HEK293T (cell line): Measurements from ENCODE around the gene DRICH1.
"Not testable (repeated sequence)": the region's sequence is repeated elsewhere in the genome, so short reads cannot be mapped to it uniquely, and the experiment has no call there.

ENCODE experiments used
- BHLHE40 ChIP-seq: fragments of 450-650 bp; IDR thresholded peaks from 2 replicates; pipeline ENCODE4 v1.6.1; 2016; ENCODE audit warnings: mild to moderate bottlenecking, moderate library complexity, borderline replicate concordance
- FOXM1 ChIP-seq: fragments of 450-650 bp; IDR thresholded peaks from 2 replicates; pipeline ENCODE4 v1.6.1; 2017; ENCODE audit warnings: mild to moderate bottlenecking, borderline replicate concordance
- L3MBTL2 ChIP-seq: fragments of 450-650 bp; conservative IDR thresholded peaks from 2 replicates; pipeline ENCODE4 v1.6.1; 2016; ENCODE audit warnings: mild to moderate bottlenecking
- ZNF384 ChIP-seq: fragments of 450-650 bp; IDR thresholded peaks from 2 replicates; pipeline ENCODE4 v1.6.1; 2016

DNA sequence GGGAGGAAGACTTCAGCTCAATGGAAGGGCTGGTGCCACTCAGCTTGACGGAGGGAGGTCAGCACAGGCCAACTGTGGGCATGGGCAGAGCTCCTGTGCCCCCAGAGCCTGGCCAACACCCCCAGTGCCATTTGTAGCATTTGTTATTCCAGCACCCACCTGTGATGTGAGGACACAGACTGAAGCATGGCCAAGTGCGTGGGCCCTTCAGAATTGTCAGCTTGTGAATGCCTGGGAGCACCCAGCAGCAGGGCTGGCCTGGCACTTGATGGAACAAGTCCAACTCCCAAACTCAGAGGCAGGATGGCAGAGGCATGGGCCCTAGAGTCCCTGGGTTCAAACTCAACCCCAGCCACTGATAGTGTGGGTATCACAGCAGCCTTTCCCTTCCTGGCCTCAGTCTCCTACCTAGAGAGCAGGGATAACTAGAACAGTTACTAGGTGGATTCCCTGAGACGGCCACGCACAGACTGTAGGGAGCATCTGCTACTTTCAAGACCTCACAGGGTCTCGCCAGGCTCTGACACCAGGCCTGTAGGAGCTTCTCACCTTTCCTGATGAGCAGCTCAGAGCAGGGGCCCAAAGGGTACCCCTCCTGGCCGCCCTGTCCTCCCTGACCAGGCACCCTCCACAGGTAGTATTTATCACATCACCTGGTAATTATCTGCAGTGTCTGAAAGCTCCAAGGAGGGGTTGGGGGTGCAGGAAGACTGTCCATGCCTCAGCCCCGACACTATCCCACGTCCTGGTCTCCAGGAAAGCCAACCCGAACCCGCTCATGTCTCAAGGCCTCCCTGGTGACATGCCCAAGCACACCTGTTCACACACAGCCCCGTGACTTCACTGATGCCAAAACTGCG, 45.0 kb upstream of the DRICH1 start:
- not testable (repeated sequence) for TF ChIP-seq L3MBTL2, BHLHE40, FOXM1, ZNF384
